ENCODE data around the gene NCK1.

NCK1 gene

GRCh38 chr3:136988651-136989050, 126.6 kb downstream of the NCK1 start:
- DNase-seq (ENCODE audit: low read depth): no peak

DNA sequence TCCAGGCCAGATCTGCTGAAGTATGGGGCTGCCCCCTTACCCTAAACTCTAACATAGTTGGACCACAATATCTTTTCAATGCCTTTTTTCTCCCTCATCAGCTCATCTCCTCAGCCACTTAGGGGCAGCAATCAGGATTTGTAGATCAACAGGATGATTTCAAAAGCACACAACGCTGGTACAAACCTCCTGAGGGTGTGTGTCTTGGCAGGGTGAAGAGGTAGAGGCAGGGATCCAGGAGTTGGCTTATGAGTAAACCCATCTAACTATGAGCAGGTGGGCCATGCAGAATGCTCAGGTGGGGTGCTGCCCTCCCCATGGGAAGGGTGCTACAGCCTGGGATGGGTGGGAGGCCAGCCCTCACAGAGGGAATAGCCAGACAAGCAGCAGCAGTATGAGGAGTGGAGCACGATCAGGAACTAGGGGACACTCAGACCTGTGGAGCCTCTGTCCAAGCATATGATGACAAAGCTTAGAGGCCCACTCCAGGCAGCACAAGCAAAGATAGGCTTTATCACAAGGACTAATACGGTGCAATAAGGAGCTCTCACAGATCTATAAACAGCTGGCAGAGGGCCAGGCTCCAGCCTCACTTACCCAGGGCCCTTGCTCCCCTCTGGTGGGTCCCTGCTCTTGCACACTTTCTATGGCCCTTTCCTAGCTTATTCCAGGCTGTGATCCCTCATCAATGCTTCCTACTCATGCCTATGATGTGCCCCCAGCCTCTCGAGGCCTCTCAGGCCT, 127.9 kb downstream of the NCK1 start:
- DNase-seq (ENCODE audit: low read depth): no peak

GRCh38 chr3:136990826-136991225, 128.8 kb downstream of the NCK1 start:
- DNase-seq (ENCODE audit: low read depth): no peak

DNA sequence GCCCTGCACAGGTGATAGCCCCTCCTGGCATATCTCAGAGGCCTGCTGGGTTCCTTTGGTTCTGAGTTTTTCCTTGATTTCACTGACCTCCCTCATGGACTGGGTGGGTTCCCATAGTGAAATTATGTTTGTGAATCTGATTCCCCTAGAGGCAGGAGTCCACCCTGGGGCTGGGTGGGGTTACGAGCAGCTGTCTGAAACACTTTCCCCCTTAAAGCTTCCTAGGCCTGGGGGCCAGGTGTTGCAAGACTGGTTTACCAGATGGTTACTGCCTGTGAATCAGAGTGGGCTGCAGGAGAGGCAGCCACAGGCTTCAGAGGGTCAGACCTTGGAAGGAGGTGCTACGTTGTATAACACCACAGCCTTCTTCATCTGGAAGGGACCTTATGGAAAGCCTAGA, 130.1 kb downstream of the NCK1 start:
- no peak for DNase-seq (ENCODE audit: low read depth)

DNA sequence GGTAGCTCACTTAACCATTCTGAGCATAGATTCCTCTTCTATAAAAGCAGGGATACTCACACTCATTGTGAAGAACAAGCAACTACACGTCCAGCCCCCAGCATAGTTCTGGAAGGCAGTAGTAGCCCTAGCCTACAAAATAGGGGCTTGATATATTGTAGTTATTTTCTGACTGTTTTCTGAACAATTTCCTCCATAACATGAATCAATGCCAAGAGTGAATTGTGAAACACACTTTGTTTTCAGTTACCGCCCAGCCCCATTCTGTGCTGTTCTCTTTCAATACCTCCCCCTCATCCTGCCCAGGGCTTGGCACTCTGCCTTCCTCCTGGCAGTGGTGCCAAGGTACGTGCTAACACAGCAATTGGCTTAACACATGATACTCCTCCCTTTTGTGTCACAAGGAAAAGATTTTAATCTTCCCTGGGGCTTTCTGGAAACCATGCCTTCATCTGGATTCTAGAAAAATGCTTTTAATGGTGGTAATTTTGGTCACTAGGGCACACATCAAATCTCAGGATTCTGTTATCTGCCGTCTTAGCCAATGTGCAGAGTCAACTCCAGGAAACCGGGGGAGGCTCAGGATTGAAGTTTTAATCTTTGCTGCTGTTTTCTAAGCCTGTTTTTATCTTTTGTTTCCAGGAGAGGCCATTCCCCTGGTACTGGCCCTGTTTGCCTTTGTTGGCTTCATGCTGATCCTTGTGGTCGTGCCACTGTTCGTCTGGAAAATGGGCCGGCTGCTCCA, 132.9 kb downstream of the NCK1 start:
- no peak for DNase-seq (ENCODE audit: low read depth)

- DNase-seq (ENCODE audit: low read depth): no peak
Observed at GRCh38 chr3:136995652-136996051, 133.6 kb downstream of the NCK1 start.
